Measurements from ENCODE around the gene FMNL1. TPM values are rescaled to one million over a fixed set of nuclear protein-coding genes. Genes with fewer than 3 reads are reported as not detected.

FMNL1 gene
- total and polyA plus RNA-seq, 2 donors from 2014 or later = 2.3 to 32.9 TPM

- Histone ChIP-seq H3K36me3 (ENCODE audit: control insufficient read depth in 2 of 3, insufficient read depth in 3 of 3, low read length in 3 of 3) (no peaks in the 10 kb centered on the region), H3K27me3 (ENCODE audit: control insufficient read depth, insufficient read depth, low read length) (no peaks in the 10 kb centered on the region), H3K4me1 (ENCODE audit: control insufficient read depth in 2 of 3, insufficient read depth in 2 of 3, low read depth in 1 of 3, low read length in 3 of 3) (no peaks in the 10 kb centered on the region), H3K9ac (ENCODE audit: low read length in 3 of 3) (no peak overlapping the region), H3K9me3 (ENCODE audit: control insufficient read depth in 2 of 3, insufficient read depth in 1 of 3, low read length in 3 of 3) (no peaks in the 10 kb centered on the region), H3K4me3 (ENCODE audit: low read length in 3 of 3) (peak overlapping the region in 1 of 3 donors; percentile 32), H3K27ac (ENCODE audit: low read depth in 2 of 2, low read length in 2 of 2) (peak overlapping the region in 1 of 2 donors; percentile 3)
- DNase-seq (peak in 1 of 5 donors; percentile 50), FAIRE-seq (no peak)
- intact Hi-C loops (cut with DNase I) = loop anchor here (10.0 kb wide), 1 partner anchor 162 kb away; no protein-coding TSS in a partner anchor
- TF ChIP-seq CTCF (IDR thresholded peaks at IDR 0.05; ENCODE audit: borderline replicate concordance, extremely low read depth, insufficient read depth) = no peak
These were observed 757 bp downstream of the FMNL1 start for GRCh38 chr17:45222289-45222995.

- DNase-seq = peak in 1 of 5 donors; percentile 44
- H3K4me1 ChIP-seq (ENCODE audit: control insufficient read depth in 2 of 3, insufficient read depth in 2 of 3, low read depth in 1 of 3, low read length in 3 of 3) = no peaks in the 10 kb centered on the region
- no peak for TF ChIP-seq CTCF (IDR thresholded peaks at IDR 0.05; ENCODE audit: borderline replicate concordance, extremely low read depth, insufficient read depth)
- H3K4me3 ChIP-seq (ENCODE audit: low read length in 3 of 3) = no peak overlapping the region
- no peak for FAIRE-seq
- intact Hi-C loops (cut with DNase I) = loop anchor here (10.0 kb wide), 1 partner anchor 162 kb away; no protein-coding TSS in a partner anchor
- H3K27ac ChIP-seq (ENCODE audit: low read depth in 2 of 2, low read length in 2 of 2) = no peak overlapping the region
- no peaks in the 10 kb centered on the region for H3K9me3 ChIP-seq (ENCODE audit: control insufficient read depth in 2 of 3, insufficient read depth in 1 of 3, low read length in 3 of 3)
- H3K9ac ChIP-seq (ENCODE audit: low read length in 3 of 3) = no peak overlapping the region
- no peaks in the 10 kb centered on the region for H3K27me3 ChIP-seq (ENCODE audit: control insufficient read depth, insufficient read depth, low read length)
- no peaks in the 10 kb centered on the region for H3K36me3 ChIP-seq (ENCODE audit: control insufficient read depth in 2 of 3, insufficient read depth in 3 of 3, low read length in 3 of 3)
These were observed 1.4 kb downstream of the FMNL1 start for GRCh38 chr17:45222996-45223538.

GRCh38 chr17:45223539-45224528 lies 2.1 kb downstream of the FMNL1 start:
- DNase-seq = peak in 1 of 5 donors; percentile 62
- Histone ChIP-seq H3K4me1 (ENCODE audit: control insufficient read depth in 2 of 3, insufficient read depth in 2 of 3, low read depth in 1 of 3, low read length in 3 of 3) (peaks cover 0 to 2% (median 0%) of the 10 kb centered on the region in 3 donors), H3K9ac (ENCODE audit: low read length in 3 of 3) (no peak overlapping the region)

More at GRCh38 chr17:45223539-45224528, 2.1 kb downstream of the FMNL1 start:
- no peak for FAIRE-seq
- H3K4me3 ChIP-seq (ENCODE audit: low read length in 3 of 3) = no peak overlapping the region
- H3K27ac ChIP-seq (ENCODE audit: low read depth in 2 of 2, low read length in 2 of 2) = peak overlapping the region in 1 of 2 donors; percentile 14
- TF ChIP-seq CTCF (IDR thresholded peaks at IDR 0.05; ENCODE audit: borderline replicate concordance, extremely low read depth, insufficient read depth) = no peak
- no peaks in the 10 kb centered on the region for H3K27me3 ChIP-seq (ENCODE audit: control insufficient read depth, insufficient read depth, low read length)
- no peaks in the 10 kb centered on the region for H3K9me3 ChIP-seq (ENCODE audit: control insufficient read depth in 2 of 3, insufficient read depth in 1 of 3, low read length in 3 of 3)
- no peaks in the 10 kb centered on the region for H3K36me3 ChIP-seq (ENCODE audit: control insufficient read depth in 2 of 3, insufficient read depth in 3 of 3, low read length in 3 of 3)
- intact Hi-C loops (cut with DNase I) = loop anchor here (10.0 kb wide), 1 partner anchor 161 kb away; no protein-coding TSS in a partner anchor

Measured in kidney (tissue), 14 donors.